HG02623 (cell line): ENCODE measurements around the gene STXBP6.

Source experiments
- ATAC-seq: cut with Tn5 transposase; IDR thresholded peaks from one replicate; pipeline ENCODE4 v1.9.1; 2021; ENCODE audit warnings: moderate library complexity; ENCODE audit not compliant: unreplicated experiment

Gene STXBP6

DNA sequence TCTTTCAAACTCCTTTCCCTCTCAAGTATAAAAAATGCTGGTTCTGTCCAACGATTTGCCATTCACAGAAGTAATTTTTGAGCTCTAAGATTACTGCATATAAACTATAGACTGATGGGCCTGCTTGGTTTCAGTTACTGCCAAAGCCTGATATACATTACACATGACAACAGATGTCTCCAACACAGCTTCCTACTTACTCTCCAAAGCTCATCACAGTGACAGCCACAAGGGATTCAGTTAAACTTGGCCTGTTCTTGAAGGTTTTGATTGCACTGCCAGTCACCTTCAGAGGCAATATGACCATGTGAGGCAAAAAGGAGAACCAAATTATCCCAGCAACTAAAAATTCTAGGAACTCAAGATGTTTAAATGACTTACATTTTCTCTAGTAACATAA, 30.1 kb downstream of the STXBP6 start:
- ATAC-seq: no peak

DNA sequence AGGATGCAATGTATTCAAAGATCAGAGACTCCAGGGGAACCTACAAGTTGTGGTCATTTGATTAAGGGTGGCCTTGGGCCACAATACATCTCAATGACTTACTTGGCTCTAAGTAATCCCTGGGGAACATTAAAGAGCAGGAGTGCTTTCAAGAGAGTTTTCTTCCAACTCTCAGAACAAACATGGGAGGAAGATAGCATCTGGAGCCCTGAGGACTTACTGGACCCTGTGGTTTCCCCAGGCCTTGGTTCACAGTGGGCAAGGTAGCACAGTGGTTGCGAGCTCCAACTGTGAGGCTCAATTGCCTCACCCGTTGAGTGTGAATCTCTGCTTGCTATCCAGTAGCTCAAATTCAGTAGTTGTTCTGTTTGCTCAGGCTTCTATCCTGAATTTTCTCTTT, 32.4 kb downstream of the STXBP6 start:
- ATAC-seq: no peak

DNA sequence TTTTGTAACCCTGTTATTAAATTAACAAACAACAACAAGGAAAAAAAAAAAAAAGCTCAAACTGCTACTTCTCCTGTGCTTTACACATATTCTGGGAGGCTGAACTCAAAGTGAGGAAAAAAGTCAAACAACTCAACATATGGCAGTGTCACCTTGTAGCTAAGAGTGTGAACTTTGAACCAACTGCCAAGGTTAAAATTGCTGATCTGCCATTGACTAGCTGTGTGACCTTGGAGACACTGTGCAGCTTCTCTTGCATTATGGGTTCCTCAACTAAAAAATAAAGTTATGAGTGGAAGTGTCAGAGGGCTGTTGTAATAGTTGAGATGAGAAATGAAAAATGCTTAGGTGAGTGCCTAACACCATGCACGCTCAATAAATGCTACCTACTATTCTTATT, 34.2 kb downstream of the STXBP6 start:
- no peak for ATAC-seq

DNA sequence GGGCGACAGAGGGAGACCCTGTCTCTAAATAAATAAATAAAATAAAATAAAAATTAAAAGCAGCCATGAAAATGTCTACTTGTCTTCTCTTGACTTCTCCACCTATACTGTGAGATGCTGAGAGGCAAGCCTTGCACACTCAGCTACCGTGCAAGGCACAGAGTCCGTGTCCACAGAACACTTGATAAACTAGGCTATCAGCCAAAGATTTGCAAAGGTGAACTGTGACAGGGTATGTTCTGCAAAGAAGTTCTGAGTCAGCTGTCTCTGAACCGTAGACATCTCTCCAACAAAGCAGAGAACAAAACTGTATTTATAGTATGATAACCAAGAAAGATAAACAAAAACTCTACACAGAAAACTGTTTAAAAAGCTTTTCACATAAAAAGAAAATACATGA, 35.5 kb downstream of the STXBP6 start:
- ATAC-seq: no peak

DNA sequence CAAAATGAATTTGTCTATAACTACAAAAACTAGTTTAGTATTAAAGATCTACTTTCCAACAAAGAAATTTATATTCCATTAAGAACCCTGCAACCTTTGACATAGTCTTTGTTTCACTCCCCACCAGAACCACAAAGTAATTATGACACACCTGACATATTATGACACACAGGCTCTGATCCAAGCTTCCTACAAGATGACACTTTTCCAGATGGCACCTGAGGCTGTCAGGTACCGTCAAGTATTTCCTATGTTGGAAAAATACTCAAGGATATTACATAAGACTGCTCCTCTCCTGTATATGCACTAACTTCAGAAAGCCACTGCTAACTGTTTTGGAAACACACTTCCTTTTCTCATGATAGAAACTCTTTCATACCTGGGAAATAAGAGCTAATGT, 38.9 kb downstream of the STXBP6 start:
- ATAC-seq: no peak

DNA sequence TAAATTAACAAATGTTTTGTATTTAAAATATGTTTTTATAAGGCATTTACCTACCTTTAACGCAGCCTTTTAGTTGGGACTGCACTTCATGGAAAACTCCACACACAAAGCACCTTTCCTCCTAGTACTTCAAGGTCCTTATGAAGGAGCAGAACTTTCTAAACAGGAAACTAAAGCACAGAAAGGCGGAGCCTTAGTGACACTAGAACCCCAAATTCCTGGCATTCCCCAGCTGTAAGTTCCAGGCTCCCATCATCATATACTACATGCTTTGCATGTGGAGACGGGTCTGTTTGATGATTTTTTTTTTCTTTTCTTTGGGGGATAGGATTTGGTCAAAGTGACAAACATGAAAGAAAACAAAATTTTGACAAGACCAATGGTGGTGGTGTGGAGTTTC, 39.5 kb downstream of the STXBP6 start:
- ATAC-seq: no peak

DNA sequence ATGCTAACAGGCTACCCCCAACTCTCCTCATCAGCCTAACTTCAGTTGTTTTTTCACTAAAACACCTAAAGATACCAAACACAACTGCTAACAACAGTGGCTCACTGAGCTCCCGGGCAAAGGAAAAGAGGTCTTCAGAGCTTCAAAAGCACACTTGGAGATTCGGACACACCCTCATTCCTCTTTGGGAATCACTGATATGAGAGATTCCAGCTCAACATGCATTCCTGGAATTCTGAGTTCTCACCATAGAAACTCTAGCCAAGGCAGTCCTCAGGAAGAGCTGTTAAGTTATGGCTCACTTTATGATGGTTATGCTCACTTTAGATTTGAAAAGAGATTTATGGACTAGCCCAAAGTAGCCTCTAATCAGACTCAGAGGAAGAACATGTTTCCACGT, 40.1 kb downstream of the STXBP6 start:
- ATAC-seq: no peak

DNA sequence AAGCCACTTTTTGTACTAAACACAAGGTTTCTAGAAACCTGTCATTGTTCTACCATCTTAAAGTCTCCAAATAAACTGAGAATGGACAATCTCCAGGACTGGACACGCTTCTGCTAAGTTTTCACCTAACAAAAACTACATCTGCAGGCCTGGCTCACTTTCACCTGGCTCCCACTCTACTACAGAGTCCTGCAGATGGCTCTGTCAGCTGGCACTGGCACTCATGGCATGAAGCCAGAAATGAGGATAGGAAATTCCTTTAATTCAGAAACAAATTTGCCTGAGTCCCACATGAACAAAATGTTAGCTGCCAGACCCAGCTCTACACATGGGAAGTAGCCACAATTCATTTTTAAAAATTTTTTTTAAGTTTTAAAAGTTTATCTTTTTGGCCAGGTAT, 42.1 kb downstream of the STXBP6 start:
- no peak for ATAC-seq

DNA sequence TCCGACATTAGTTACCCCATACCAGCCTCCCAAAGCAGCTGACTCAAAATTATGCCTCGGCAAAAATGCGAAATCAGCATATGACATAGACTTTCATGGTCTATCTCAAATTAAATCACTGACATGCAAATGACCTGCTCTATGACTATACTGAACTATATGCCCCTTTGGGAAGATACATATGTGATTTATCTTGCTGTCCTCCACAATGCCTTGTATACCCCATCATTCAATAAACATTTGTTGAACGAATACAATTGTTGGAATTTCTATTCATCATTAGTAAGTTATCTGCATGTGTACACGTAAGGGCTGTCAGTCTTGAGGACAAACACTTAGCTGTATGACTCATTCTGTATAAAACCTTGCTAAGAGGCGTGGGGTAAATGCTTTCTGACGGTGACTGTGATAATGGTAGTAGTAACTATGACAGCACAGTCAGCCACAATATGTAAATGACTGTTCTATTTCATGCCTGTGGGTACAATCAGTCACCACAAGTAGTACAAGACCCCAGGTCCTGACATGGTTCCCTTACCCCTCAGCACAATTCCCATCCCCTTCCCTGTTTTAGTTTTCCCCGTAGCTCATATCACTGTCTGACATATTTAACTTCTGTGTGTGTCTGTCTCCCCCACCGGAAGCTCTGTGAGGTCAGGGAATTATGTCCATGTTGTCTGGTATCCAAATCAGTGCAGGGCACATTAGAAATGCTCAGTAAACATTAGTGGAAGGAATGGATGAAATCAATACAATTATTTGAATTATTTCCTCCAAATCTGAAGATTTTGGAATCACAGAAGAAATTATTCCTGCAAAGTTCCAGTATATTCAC, 42.8 kb downstream of the STXBP6 start:
- ATAC-seq: no peak

DNA sequence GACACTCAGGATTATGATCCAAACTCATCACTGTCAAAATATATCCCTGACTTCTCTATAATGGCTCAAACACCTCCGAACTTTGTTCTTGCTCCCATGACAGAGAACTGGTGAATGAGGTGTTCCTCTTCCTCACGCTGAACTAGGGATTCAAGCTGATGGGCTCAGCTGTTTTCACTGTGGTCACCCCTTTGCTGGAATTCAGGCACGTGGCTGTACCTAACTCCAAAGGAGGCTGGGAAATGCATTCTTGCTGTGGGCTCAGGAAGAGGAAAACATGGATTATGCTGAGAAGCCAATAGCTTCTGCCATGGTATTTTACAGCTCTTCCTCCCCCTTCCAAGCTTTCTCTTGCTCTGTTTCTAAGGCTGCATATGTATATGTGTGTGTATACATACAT, 43.9 kb downstream of the STXBP6 start:
- ATAC-seq: no peak

DNA sequence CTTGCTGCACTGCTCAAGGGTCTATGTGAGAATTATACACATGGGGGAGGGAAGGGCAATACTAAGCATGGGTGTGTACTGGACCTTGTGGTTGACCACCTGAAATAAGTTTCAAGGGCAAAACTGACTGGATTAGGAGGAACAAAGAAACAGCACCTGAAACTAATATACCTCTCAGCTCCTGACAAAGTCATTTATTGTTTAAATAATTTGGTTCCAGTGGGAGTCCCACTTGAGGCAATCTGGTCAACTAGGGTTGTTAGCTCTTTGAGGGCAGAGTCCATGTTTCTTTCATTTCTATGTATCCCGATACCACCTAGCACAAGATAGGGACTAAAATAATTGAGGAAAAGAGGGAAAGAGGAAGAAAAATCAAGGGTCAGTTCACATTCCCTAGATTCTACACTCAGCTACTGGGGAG, 45.5 kb downstream of the STXBP6 start:
- no peak for ATAC-seq

DNA sequence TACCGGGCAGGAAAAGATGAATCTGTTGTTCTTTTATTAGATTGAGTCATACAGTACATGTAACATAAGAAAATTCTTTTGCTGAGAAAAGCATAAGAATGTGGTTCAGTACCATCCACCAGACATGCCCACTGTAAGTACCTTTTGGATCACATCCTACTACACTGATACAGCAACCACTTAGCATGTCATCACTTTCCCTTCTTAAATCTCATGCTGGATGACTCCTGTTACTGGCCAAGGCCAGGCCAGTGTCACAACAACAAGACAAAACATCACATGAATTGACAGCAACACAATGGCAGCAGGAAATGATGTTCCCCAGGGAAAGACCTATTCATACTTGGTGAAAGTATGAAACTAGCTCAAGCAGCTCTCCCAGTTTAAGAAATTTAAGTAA, 46.4 kb downstream of the STXBP6 start:
- ATAC-seq: no peak

DNA sequence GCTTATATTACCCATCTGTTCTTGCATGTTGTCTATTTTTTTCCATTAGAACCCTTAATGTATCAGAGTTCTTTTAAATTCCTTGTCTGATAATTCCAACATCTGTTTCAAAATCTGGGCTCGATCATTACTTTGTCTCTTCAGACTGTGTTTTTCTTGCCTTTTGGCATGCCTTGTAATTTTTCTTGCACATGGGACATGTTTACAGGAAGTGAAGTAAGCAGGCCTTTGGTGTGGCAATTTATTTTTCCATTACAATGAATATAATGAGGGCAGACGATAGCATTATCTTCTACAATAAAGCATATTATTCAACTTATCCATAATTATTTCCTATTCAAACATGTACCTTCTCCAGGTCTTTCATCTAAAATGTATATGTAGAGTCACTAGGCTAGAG, 48.3 kb downstream of the STXBP6 start:
- ATAC-seq: no peak

DNA sequence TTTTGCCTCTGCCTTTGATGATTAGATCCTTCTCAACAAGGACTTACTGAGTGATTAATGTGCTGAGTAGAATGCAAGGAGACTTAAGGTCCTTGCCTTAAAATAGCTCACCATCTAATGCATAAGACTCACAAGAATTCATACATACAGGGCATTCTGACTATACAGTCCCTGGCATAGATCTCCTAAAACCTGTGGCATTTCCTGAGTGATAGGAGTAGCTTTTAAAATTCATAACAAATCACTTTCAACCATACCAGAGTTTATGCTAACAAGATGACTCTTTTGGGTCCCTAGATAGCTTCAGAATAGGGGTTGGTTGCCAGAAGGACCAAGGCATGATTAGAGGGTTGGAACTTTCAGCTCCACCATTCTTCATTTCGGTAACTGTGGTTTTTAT, 48.8 kb downstream of the STXBP6 start:
- ATAC-seq: no peak

DNA sequence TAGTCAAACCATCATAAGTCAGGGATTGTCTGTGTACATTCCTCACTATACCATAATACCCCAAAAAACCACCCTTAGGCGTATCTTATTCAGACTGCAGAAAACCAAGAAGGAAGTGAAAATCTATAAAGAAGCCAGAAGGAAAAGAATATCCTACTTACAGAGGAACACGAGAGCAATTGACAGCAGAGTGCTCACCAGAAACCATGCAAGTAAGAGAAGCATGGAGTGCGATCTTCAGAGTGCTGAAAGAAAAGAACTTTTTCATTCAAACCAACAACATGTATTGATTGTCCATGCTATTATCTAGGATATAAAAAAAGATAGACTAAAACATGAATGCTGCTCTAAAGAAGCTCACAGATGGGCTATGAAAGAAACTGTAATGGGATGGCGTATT, 50.8 kb downstream of the STXBP6 start:
- ATAC-seq: no peak

DNA sequence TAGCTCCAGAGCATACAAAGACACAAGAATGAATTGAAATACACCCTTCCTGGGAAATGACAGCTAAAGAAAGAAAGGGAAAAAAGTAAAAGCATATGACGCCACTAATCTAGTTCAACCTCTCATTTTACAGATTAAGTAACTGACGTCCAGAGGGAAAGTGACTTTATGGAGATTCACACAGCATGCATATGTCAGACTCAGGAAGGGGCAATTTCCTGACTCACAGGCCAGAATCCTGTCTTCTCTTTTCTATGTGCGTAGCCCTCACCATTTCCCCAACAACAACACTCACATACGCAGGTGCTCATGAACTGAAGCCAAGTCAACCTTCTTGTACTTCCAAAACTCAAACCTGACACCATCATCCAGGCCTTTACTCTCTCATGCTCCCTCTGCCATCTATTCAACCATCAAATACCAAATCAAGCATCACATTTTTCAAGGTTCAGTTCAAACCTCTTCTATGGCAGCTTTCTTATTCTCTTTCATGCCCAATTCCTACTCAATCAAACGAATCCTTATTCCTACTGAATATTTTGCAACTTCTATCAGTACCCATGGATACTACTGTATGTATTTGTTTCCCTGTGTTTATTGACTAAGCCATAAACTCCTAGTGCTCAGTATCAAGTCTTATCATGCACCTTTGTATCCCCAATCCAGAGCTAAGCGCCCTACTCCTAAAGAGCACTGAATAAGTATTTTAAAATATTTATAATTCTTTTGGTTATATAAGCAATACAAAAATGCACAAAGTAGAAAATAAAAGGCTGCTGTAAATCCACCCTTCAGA, 52.8 kb downstream of the STXBP6 start:
- no peak for ATAC-seq

DNA sequence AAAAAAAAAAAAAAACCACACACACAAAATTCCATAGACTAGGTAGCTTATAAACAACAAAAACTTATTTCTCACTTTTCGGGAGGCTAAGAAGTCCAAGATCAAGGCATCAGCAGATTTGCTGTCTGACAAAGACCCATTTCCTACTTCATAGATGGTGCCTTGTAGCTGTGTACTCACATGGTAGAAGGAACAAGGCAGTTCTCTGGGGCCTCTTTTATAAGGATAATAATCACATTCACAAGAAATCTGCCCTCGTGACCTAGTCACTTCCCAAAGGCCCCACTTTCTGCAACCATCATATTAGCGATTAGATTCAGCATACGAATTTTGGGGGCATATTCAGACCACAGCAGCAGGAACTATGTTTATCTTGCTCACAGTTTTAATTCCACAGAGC, 54.9 kb downstream of the STXBP6 start:
- ATAC-seq: no peak

DNA sequence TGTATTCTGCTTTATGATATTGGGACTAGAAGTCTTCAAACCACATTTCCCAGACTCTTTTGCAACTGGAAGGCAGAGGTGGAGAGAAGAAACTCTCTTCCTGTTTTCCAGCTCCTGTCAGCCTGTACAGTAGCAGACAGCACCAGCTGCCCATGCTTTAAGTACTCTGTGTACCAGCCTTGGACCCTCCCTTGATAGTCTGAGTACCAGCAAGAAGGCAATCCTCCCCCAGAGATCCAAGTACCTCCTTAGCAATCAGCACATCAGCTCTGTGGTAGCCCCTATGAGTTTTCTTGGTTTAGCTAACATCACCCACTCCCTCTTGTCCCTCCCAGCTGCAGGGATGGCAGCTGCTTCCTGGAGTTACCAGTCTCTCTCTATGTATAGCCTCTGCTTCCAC, 56.3 kb downstream of the STXBP6 start:
- ATAC-seq: no peak

DNA sequence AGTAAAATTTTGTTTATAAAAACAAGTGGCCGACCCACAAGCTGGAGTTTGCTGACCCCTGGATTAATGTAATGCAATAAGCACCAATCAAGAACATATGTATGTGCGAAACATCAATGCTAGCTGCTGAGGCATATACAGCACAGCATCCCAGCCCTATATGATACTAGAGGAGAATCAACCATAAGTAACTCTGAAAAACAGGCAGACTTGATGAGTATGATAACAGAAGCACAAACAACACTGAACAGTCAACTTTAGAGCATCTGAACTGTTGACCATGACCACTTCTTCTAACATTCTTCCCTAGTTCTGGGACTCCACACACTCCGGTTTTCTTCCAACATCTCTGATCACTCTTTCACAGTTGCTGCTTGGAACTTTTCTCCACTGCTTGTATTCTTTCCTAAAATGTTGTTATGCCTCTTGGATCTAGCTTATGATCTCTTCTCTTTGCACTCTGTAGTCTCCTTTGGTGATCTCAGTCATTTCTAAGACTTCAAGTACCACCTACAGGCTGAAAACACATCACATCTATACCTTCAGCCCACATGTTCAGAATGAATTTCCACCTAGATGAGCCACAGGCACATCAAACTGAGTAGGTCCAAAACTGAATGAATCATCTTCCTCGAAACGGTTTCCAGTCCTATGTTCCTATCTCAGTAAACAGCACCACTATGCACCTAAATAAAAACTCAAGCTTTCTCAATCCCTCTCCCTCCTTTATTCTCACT, 57.2 kb downstream of the STXBP6 start:
- ATAC-seq: no peak

DNA sequence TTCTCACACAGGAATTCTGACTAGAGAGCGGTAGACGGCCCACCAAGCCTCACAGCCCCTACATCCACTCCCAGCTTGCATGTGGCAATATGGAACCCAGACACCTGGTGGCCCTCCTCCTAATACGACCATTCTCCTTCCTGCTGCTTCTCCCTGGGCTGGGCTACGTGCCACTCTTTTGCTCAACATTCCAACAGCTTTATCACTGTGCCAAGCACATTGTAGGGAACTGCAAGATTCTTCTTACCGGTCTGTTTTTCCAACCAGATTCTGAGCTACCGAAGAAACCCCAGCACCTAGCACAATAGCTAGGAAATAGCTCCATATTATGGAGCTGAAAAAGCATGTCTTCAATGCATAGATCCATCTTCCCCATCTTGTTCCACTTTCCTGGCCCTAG, 58.1 kb downstream of the STXBP6 start:
- ATAC-seq: no peak

DNA sequence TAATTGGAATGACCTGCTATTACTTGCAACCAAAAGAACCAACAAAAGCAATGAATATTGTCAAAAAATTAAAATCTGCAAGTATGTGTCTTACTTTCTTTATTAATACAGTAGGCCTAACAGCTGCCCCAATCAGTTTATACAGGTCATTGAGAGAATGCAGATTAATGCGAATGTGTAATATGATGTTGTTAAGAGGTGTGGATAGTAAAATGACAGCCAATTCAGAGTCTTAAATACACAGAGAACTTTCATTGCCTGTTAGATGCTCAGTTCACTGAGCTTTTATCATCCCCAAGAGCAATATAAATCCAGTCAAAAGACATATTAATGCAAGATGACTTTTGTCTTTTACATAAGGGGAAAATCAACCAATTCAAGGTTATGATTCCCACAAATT, 58.7 kb downstream of the STXBP6 start:
- no peak for ATAC-seq

DNA sequence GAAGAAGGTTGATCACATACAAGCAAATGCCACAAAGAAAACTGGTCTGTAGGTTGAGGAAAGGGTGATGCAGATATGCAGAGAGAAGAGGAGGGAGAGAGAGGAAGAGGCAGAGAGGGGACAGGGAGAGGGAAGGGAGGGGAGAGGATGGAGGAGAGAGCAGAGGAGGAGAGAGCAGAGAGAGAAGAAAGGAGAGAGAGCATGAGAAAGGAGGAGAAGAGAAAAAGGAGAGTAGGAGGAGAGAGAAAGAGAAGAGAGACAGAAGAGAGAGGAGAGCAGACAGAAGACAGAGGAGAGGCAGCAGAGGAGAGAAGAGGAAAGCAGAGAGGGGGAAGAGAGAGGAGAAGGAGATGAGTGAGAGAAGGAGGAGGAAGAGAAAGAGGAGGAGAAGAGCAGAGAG, 59.2 kb downstream of the STXBP6 start:
- ATAC-seq: no peak
